ENCODE results near the gene PIEZO1. TPM values are rescaled to one million over a fixed set of nuclear protein-coding genes. Genes with fewer than 3 reads are reported as not detected.

The PIEZO1 gene
- total RNA-seq, 1 experiment from 2014 or later, result 224 TPM

DNA sequence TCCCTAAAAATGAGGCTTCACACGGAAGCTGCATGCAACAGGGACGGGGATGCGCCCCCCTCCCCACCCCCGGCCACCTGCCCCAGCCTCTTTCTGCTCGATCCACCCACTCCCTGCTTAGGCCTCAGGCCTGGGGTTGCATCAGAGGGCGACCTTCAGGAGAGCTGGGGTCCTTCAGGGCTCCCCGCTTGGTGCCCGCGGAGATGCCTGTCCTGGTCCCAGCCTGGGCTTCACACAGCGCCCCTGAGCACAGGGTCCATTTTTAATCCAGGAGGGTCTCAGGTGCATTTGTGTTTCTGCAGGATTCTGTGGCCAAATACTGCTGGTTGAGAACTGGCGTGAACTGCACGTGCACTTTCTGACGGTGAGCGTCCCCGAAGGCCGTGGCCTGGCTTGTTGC lies 34.1 kb upstream of the PIEZO1 start:
- Histone ChIP-seq H2AFZ (ENCODE audit: low read depth, low read length, poor library complexity, severe bottlenecking) (no peak overlapping the region), H3K4me3 (replicated peaks in 1 of 2; ENCODE audit: low read depth in 1 of 2, low read length in 2 of 2) (no peak overlapping the region), H3K27ac (ENCODE audit: low read depth, low read length) (no peak overlapping the region), H3K4me1 (ENCODE audit: control insufficient read depth in 1 of 2, insufficient read depth in 2 of 2, low read length in 2 of 2) (peaks cover 0 to 8% of the 10 kb centered on the region in 2 experiments; a peak in 1 of 4 replicates), H3K4me2 (ENCODE audit: low read length) (no peak overlapping the region), H4K20me1 (ENCODE audit: insufficient read depth) (no peaks in the 10 kb centered on the region), H3K36me3 (ENCODE audit: control insufficient read depth in 1 of 2, insufficient read depth in 2 of 2, low read length in 2 of 2) (no peaks in the 10 kb centered on the region), H3K9ac (ENCODE audit: low read length) (no peak overlapping the region), H3K27me3 (ENCODE audit: insufficient read depth, low read length) (no peaks in the 10 kb centered on the region), H3K9me3 (ENCODE audit: control insufficient read depth in 1 of 2, insufficient read depth in 1 of 2, low read depth in 1 of 2, low read length in 2 of 2) (no peaks in the 10 kb centered on the region), H3K79me2 (ENCODE audit: insufficient read depth, low read length) (no peaks in the 10 kb centered on the region), H3K9me2 (ENCODE audit: insufficient read depth) (no peaks in the 10 kb centered on the region)
- DNase-seq (ENCODE audit: low read depth, low spot score), result no peak
- ChIA-PET CTCF (no interaction called here), RAD21 (ENCODE audit: low non-redundant PET in 1 of 2, low total read pairs in 2 of 2, uncharacterized antibody in 2 of 2, unreplicated experiment in 2 of 2) (no interaction called here), POLR2A (no interaction called here)
- ATAC-seq, result no peak
- TF ChIP-seq SRF (IDR thresholded peaks at IDR 0.05; ENCODE audit: low read depth) (no peak), CEBPB (IDR thresholded peaks at IDR 0.05; ENCODE audit: low read depth) (no peak), EZH2phosphoT487 (IDR thresholded peaks at IDR 0.05; ENCODE audit: borderline replicate concordance) (no peak), SIN3A (IDR thresholded peaks at IDR 0.05; ENCODE audit: low read depth) (no peak), EZH2 (IDR thresholded peaks at IDR 0.05) (no peak), YY1 (IDR thresholded peaks at IDR 0.05; ENCODE audit: extremely low read depth, insufficient replicate concordance, low read depth, low read length) (no peak), JUND (IDR thresholded peaks at IDR 0.05) (no peak)
- TF ChIP-seq, protein P1, sequence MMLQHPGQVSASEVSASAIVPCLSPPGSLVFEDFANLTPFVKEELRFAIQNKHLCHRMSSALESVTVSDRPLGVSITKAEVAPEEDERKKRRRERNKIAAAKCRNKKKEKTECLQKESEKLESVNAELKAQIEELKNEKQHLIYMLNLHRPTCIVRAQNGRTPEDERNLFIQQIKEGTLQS (IDR thresholded peaks at IDR 0.05), result no peak
- TF ChIP-seq, protein P2, sequence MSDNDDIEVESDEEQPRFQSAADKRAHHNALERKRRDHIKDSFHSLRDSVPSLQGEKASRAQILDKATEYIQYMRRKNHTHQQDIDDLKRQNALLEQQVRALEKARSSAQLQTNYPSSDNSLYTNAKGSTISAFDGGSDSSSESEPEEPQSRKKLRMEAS (IDR thresholded peaks at IDR 0.05), result no peak
- TF ChIP-seq, protein P3, sequence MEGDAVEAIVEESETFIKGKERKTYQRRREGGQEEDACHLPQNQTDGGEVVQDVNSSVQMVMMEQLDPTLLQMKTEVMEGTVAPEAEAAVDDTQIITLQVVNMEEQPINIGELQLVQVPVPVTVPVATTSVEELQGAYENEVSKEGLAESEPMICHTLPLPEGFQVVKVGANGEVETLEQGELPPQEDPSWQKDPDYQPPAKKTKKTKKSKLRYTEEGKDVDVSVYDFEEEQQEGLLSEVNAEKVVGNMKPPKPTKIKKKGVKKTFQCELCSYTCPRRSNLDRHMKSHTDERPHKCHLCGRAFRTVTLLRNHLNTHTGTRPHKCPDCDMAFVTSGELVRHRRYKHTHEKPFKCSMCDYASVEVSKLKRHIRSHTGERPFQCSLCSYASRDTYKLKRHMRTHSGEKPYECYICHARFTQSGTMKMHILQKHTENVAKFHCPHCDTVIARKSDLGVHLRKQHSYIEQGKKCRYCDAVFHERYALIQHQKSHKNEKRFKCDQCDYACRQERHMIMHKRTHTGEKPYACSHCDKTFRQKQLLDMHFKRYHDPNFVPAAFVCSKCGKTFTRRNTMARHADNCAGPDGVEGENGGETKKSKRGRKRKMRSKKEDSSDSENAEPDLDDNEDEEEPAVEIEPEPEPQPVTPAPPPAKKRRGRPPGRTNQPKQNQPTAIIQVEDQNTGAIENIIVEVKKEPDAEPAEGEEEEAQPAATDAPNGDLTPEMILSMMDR (IDR thresholded peaks at IDR 0.05 in 2 of 3, conservative IDR thresholded peaks at IDR 0.05 in 1 of 3; ENCODE audit: borderline replicate concordance in 1 of 3, insufficient read depth in 1 of 3, low read depth in 2 of 3, low read length in 2 of 3), result no peak
- no TSS peak for BruUV-seq (replicated peaks)
- intact Hi-C loops (cut with micrococcal nuclease), result loop anchor here (10.0 kb wide), 2 partner anchors 236 to 746 kb away; partner anchors contain the start of gene RPL13

Data from HCT116 (cell line).